H4 (cell line): ENCODE data around the gene PLSCR5. TPM values are rescaled to one million over a fixed set of nuclear protein-coding genes. Genes with fewer than 3 reads are reported as not detected.

Experiments
- DNase-seq: peaks from one replicate; pipeline ENCODE4 v3.0.0-alpha.2; 2015; ENCODE audit warnings: low spot score
- total RNA-seq: library from RNA; depleted of rRNA; stranded (reverse); fragments of >200 nt; shearing (Covaris generic); gene quantifications from 2 replicates; pipeline ENCODE4 v1.2.3, GENCODE V29; 2014

PLSCR5 gene
- total RNA-seq, 1 experiment from 2014 or later = not detected

- DNase-seq = no peak
Measured at GRCh38 chr3:146585156-146585555, 20.0 kb downstream of the PLSCR5 start.

GRCh38 chr3:146581951-146582467 is 23.1 kb downstream of the PLSCR5 start:
- no peak for DNase-seq

- no peak for DNase-seq
Measured at GRCh38 chr3:146581080-146581601, 24.0 kb downstream of the PLSCR5 start.

GRCh38 chr3:146577662-146578061 is 27.5 kb downstream of the PLSCR5 start:
- DNase-seq = peak; percentile 60

- DNase-seq = no peak
Measured at GRCh38 chr3:146575636-146576035, 29.5 kb downstream of the PLSCR5 start.

GRCh38 chr3:146574173-146574572 is 31.0 kb downstream of the PLSCR5 start:
- DNase-seq = no peak

GRCh38 chr3:146569314-146569713 is 35.8 kb downstream of the PLSCR5 start:
- no peak for DNase-seq

GRCh38 chr3:146566138-146566537 is 39.0 kb downstream of the PLSCR5 start:
- DNase-seq = no peak

GRCh38 chr3:146561879-146562278 is 43.3 kb downstream of the PLSCR5 start:
- peak; percentile 27 for DNase-seq

GRCh38 chr3:146561463-146561862 is 43.7 kb downstream of the PLSCR5 start:
- no peak for DNase-seq

- DNase-seq = no peak
Measured at GRCh38 chr3:146560678-146561077, 44.5 kb downstream of the PLSCR5 start.

- no peak for DNase-seq
Measured at GRCh38 chr3:146559388-146559787, 45.8 kb downstream of the PLSCR5 start.

GRCh38 chr3:146558781-146559180 is 46.4 kb downstream of the PLSCR5 start:
- DNase-seq = no peak

- no peak for DNase-seq
Measured at GRCh38 chr3:146557745-146558144, 47.4 kb downstream of the PLSCR5 start.

- no peak for DNase-seq
Measured at GRCh38 chr3:146555311-146555710, 49.8 kb downstream of the PLSCR5 start.

GRCh38 chr3:146554151-146554760 is 50.9 kb downstream of the PLSCR5 start:
- no peak for DNase-seq

GRCh38 chr3:146550743-146551510 is 54.2 kb downstream of the PLSCR5 start:
- peak; percentile 84 for DNase-seq

- no peak for DNase-seq
Measured at GRCh38 chr3:146550070-146550615, 55.0 kb downstream of the PLSCR5 start.

- DNase-seq = no peak
Measured at GRCh38 chr3:146547235-146547835, 57.8 kb downstream of the PLSCR5 start.

GRCh38 chr3:146546366-146546965 is 58.7 kb downstream of the PLSCR5 start:
- DNase-seq = no peak

- DNase-seq = no peak
Measured at GRCh38 chr3:146544929-146545528, 60.1 kb downstream of the PLSCR5 start.
